HL-60/S4 treated with phorbol 12-myristate 13-acetate at 8.2 ng/mL for 4 days and 3 days (cell line): ENCODE data around the gene RAG2.

Source experiments
- in situ Hi-C: fragments of 300-500 bp; cut with MboI; formaldehyde crosslinking; loops from 2 replicates; pipeline ENCODE4 v1.15.0; 2022; ENCODE audit warnings: low sequenced_read_pairs

The RAG2 gene

GRCh38 chr11:36601155-36601554 is 3.1 kb upstream of the RAG2 start:
- in situ Hi-C loops, result no loop called here

GRCh38 chr11:36600180-36600579 is 2.1 kb upstream of the RAG2 start:
- in situ Hi-C loops, result no loop called here

- in situ Hi-C loops, result no loop called here
Measured at GRCh38 chr11:36596880-36597279, 1.2 kb downstream of the RAG2 start.

- in situ Hi-C loops, result no loop called here
Measured at GRCh38 chr11:36594316-36594989, 3.6 kb downstream of the RAG2 start, which contains the start of gene IFTAP. Gene IFTAP, plus strand, starts transcription at chr11:36594502. Its CDS starts 15,602 bp downstream, at chr11:36610104.

GRCh38 chr11:36591433-36591832 is 6.6 kb downstream of the RAG2 start:
- in situ Hi-C loops, result no loop called here

GRCh38 chr11:36590513-36590912 is 7.5 kb downstream of the RAG2 start:
- in situ Hi-C loops, result no loop called here

GRCh38 chr11:36588099-36588498 is 9.9 kb downstream of the RAG2 start:
- in situ Hi-C loops, result no loop called here

GRCh38 chr11:36586543-36586942 is 11.5 kb downstream of the RAG2 start:
- in situ Hi-C loops, result no loop called here

- in situ Hi-C loops, result no loop called here
Measured at GRCh38 chr11:36583667-36584066, 14.4 kb downstream of the RAG2 start.

- in situ Hi-C loops, result no loop called here
Measured at GRCh38 chr11:36581536-36581935, 16.5 kb downstream of the RAG2 start.

GRCh38 chr11:36578458-36578857 is 19.6 kb downstream of the RAG2 start:
- in situ Hi-C loops, result no loop called here

- in situ Hi-C loops, result no loop called here
Measured at GRCh38 chr11:36577859-36578258, 20.2 kb downstream of the RAG2 start.

GRCh38 chr11:36577373-36577772 is 20.7 kb downstream of the RAG2 start:
- in situ Hi-C loops, result no loop called here

GRCh38 chr11:36574486-36574885 is 23.6 kb downstream of the RAG2 start:
- in situ Hi-C loops, result loop anchor here (25.0 kb wide), 1 partner anchor 163 kb away; no protein-coding TSS in a partner anchor

- in situ Hi-C loops, result loop anchor here (25.0 kb wide), 1 partner anchor 168 kb away; no protein-coding TSS in a partner anchor
Measured at GRCh38 chr11:36569095-36569494, 28.9 kb downstream of the RAG2 start.

- in situ Hi-C loops, result loop anchor here (25.0 kb wide), 1 partner anchor 170 kb away; no protein-coding TSS in a partner anchor
Measured at GRCh38 chr11:36567694-36568093, 30.3 kb downstream of the RAG2 start, which contains the start of gene RAG1. Gene RAG1, plus strand, starts transcription at chr11:36568007. Its CDS starts 5,298 bp downstream, at chr11:36573305.

GRCh38 chr11:36566407-36567053 is 31.5 kb downstream of the RAG2 start:
- in situ Hi-C loops, result loop anchor here (25.0 kb wide), 1 partner anchor 171 kb away; no protein-coding TSS in a partner anchor

GRCh38 chr11:36565031-36565610 is 32.9 kb downstream of the RAG2 start:
- in situ Hi-C loops, result loop anchor here (25.0 kb wide), 1 partner anchor 172 kb away; no protein-coding TSS in a partner anchor

- in situ Hi-C loops, result loop anchor here (25.0 kb wide), 1 partner anchor 173 kb away; no protein-coding TSS in a partner anchor
Measured at GRCh38 chr11:36564376-36565030, 33.5 kb downstream of the RAG2 start.

- in situ Hi-C loops, result loop anchor here (25.0 kb wide), 1 partner anchor 179 kb away; no protein-coding TSS in a partner anchor
Measured at GRCh38 chr11:36558571-36559413, 39.2 kb downstream of the RAG2 start.
